Peyer's patch (tissue), 4 donors: ENCODE results near the gene CBARP. TPM values are rescaled to one million over a fixed set of nuclear protein-coding genes. Genes with fewer than 3 reads are reported as not detected.

Experiments
- DNase-seq, 3 donors: peaks; one replicate each; pipeline ENCODE4 v3.0.0-alpha.2; 2017 to 2019
- H3K27ac ChIP-seq, 4 donors: fragments of 200-600 bp; sonication (generic); one replicate each; pipeline ENCODE4 v1.5.1; 2016 to 2019
- H3K27me3 ChIP-seq, 2 donors: fragments of 200-600 bp; sonication (generic); one replicate each; pipeline ENCODE4 v1.5.1; 2019
- H3K36me3 ChIP-seq, 3 donors: fragments of 200-600 bp; sonication (generic); one replicate each; pipeline ENCODE4 v1.5.1; 2016 to 2019
- H3K4me1 ChIP-seq, 4 donors: fragments of 200-600 bp; sonication (generic); one replicate each; pipeline ENCODE4 v1.5.1; 2016 to 2019
- H3K4me3 ChIP-seq, 4 donors: fragments of 200-600 bp; sonication (generic); 1 replicate in 3 of 4; 2 replicates in 1 of 4; pipeline ENCODE4 v1.5.1; 2016 to 2019; ENCODE audit warnings: mild to moderate bottlenecking in 1 of 4
- H3K9me3 ChIP-seq, 4 donors: fragments of 200-600 bp; sonication (generic); one replicate each; pipeline ENCODE4 v1.5.1; 2016 to 2019; ENCODE audit warnings: mild to moderate bottlenecking in 1 of 4
- POLR2A ChIP-seq, 2 donors: fragments of 450-650 bp; IDR thresholded peaks; one replicate each; pipeline ENCODE4 v1.5.1; 2017; ENCODE audit warnings: antibody characterized with exemption in 2 of 2, mild to moderate bottlenecking in 2 of 2, moderate library complexity in 2 of 2
- total RNA-seq, 4 donors: library from RNA; depleted of rRNA; stranded (reverse); fragments of >200 nt; gene quantifications; one replicate each; pipeline ENCODE4 v1.1.0, GENCODE V29; 2016
- TF ChIP-seq, protein P1 (sequence below), 6 experiments: fragments of 450-650 bp in 4 of 6; fragments of 200-600 bp in 2 of 6; sonication (generic) in 1 of 6; IDR thresholded peaks; one replicate each; pipeline ENCODE4 v1.5.1; 2017 to 2019; ENCODE audit warnings: antibody characterized with exemption in 6 of 6, mild to moderate bottlenecking in 3 of 6, moderate library complexity in 1 of 6

Gene CBARP
- total RNA-seq, 4 donors from 2014 or later: 1.9 TPM; not detected in 3

DNA sequence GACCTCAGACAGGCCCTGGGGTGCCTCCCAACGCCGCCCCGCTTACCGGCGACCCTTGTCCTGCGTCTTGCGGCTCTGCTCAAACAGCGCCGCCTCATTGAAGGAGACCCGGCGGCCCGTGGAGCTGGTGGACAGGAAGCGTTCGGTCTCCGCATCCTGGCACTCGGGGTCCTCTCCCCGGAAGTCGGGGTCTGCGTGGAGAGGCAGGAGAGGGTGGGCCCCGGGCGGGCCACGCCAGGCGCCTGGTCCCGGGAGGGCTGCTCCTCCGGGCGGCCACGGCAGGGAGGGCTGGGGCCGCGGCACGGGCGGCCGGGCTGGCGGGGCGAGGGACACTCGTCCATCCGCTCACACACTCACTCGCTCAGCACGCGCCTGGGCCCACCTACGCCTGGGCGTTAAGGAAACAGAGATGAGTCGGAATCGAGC lies 2.8 kb downstream of the CBARP start:
- Histone ChIP-seq H3K4me3 (no peak overlapping the region), H3K4me1 (peaks cover 0 to 53% (median 13%) of the 10 kb centered on the region in 4 donors), H3K9me3 (no peaks in the 10 kb centered on the region), H3K27me3 (peaks cover 0 to 21% of the 10 kb centered on the region in 2 donors), H3K36me3 (no peaks in the 10 kb centered on the region), H3K27ac (no peak overlapping the region)
- DNase-seq: no peak
- TF ChIP-seq, protein P1, sequence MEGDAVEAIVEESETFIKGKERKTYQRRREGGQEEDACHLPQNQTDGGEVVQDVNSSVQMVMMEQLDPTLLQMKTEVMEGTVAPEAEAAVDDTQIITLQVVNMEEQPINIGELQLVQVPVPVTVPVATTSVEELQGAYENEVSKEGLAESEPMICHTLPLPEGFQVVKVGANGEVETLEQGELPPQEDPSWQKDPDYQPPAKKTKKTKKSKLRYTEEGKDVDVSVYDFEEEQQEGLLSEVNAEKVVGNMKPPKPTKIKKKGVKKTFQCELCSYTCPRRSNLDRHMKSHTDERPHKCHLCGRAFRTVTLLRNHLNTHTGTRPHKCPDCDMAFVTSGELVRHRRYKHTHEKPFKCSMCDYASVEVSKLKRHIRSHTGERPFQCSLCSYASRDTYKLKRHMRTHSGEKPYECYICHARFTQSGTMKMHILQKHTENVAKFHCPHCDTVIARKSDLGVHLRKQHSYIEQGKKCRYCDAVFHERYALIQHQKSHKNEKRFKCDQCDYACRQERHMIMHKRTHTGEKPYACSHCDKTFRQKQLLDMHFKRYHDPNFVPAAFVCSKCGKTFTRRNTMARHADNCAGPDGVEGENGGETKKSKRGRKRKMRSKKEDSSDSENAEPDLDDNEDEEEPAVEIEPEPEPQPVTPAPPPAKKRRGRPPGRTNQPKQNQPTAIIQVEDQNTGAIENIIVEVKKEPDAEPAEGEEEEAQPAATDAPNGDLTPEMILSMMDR (IDR thresholded peaks at IDR 0.05): no peak
- no peak for TF ChIP-seq POLR2A (IDR thresholded peaks at IDR 0.05)

DNA sequence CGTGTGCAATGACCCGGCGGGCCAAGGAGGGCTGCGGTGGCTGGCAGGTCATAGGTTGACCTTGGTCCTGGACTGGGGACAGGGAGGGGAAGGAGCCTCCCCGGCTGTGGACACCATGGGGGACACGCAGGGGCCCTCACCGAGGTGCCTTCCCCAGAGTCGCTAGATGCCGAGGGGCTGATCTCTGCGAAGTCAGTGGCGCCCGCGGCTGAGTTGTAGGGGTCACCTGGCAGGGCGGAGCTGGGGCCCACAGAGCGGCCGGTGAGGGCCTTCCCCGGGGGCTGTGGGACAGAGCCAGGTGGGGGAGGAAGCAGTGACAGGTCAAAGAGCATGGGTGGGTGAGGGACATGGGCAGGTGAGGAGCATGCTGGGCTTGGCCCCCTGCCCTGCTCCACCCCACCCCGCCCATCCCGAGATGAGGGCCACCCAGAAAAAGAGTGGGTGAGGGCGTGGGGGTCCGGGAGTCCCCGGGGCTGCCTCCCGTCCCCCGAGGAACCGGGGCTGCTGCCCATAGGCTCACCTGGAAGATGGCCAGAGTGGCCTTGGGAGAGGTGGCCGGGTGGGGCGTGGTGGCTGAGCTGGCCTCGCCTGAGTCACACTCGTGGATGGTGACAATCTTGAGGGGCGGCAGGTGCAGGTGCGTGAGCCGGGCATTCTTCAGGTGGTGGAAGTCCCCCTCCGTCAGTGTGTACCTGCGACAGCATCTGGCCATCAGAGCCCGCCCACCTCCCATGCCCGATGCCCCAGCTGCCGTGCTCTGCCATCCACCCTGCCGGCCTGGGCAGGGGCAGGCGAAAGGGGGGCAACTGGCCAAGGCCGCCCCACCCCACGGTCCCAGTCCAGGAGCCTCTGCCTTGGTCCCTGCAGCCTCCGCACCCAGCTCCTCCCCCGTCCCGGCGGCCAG lies 3.5 kb downstream of the CBARP start:
- Histone ChIP-seq H3K27me3 (peaks cover 0 to 21% of the 10 kb centered on the region in 2 donors), H3K9me3 (no peaks in the 10 kb centered on the region), H3K4me1 (peaks cover 0 to 48% (median 12%) of the 10 kb centered on the region in 4 donors), H3K27ac (no peak overlapping the region), H3K4me3 (no peak overlapping the region), H3K36me3 (no peaks in the 10 kb centered on the region)
- TF ChIP-seq, protein P1 (IDR thresholded peaks at IDR 0.05): no peak
- peak in 1 of 3 donors; percentile 67 for DNase-seq

DNA sequence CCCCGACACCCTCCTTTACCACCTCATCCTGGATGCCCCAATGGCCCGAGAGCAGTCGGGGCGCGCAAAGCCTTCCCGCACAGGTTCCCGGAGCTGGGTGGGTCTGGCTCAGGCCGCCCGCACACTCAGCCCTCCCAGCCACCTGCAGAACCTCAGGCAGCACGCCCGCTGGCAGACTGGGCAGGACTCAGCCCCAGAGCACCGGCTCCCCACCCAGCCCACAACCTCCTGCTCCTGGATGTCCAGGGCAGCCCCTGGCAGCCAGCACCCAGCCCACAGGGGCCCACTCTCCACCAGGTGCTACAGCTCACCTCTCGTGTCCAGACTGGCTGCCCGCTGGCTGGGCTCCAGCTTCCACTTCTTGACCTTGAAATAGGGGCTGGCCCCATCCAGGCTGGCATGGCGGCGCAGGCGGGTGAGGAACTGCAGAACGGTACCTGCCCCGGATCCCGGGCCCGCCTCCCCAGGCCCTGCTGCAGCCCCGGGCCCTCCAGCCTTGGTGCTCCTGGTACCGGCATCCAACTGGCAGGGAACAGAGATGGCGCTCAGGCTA lies 4.6 kb downstream of the CBARP start:
- DNase-seq: no peak
- Histone ChIP-seq H3K36me3 (peaks cover 0 to 3% (median 0%) of the 10 kb centered on the region in 3 donors), H3K27me3 (peaks cover 0 to 21% of the 10 kb centered on the region in 2 donors), H3K27ac (peak overlapping the region in 1 of 4 donors; percentile 21), H3K4me1 (peaks cover 0 to 44% (median 10%) of the 10 kb centered on the region in 4 donors), H3K9me3 (no peaks in the 10 kb centered on the region), H3K4me3 (no peak overlapping the region)
- TF ChIP-seq POLR2A (IDR thresholded peaks at IDR 0.05): no peak
- TF ChIP-seq, protein P1 (IDR thresholded peaks at IDR 0.05): no peak

DNA sequence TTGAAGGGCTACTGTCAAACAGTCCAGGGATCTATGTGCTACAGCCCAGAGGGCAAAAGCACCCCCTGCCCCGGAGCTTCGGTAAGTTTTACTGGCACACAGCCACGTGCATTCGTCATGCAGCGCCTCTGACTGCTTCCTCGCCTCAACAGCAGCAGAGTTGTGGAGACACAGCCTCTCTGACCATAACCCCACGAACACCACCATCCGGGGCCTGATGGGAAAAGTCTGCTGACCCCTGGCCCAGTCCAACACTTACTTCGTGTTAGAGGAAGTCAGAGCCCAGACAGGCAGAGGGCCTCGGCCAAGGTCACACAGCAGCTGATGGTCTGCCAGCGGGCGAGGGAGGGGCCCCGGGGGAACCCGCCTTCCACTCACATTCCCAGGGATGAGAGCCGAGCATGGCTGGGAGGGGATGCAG lies 5.1 kb downstream of the CBARP start:
- Histone ChIP-seq H3K27me3 (peaks cover 0 to 21% of the 10 kb centered on the region in 2 donors), H3K4me1 (peaks cover 0 to 41% (median 8%) of the 10 kb centered on the region in 4 donors), H3K9me3 (no peaks in the 10 kb centered on the region), H3K27ac (peak overlapping the region in 1 of 4 donors; percentile 21), H3K36me3 (peaks cover 0 to 8% (median 0%) of the 10 kb centered on the region in 3 donors), H3K4me3 (no peak overlapping the region)
- DNase-seq: peak in 1 of 3 donors; percentile 57
- no peak for TF ChIP-seq POLR2A (IDR thresholded peaks at IDR 0.05)
- TF ChIP-seq, protein P1 (IDR thresholded peaks at IDR 0.05): no peak

DNA sequence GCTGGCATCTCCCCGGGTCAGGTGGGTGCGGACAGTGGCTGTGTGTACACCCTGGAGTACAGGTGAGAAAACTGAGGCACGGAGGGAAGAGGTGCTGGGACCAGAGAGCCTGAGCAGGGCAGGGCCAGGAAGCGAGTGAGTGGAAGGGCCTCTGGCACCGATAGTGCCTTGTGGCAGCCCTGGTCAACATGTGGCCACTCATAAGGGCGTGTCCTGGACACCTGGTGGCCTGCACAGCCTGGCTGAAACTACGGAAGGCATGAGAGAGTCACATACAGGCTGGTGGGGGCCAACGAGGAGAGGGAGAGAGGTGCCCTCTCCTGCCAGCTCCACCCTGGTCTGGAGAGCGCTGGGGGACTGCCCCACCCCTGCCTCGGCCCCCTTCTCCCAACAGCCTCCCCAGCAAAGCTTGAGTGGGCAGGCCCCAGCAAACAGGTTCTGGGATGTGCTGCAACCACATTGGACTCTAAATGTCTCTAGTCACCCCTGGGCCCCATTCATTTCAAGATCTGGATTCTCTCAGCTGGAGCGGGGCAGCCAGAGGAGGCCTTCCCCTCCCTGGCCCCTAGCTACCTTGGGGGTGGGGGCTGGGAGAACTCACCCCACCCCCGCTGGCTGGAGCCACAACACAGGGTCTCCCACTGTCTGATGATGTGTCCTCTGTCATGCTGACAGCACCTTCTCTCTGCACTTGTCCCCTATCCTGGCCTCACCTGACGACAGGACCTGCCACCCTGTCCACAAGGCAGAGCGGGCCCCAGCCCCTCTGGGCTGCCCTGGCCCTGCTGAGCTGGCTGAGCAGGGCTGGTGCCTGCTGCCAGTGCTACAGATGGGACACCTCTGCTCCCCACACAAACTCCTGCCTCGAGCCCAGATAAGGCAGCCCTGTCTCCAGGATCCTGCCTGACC lies 5.8 kb downstream of the CBARP start:
- Histone ChIP-seq H3K9me3 (no peaks in the 10 kb centered on the region), H3K27me3 (peaks cover 0 to 16% of the 10 kb centered on the region in 2 donors), H3K4me3 (no peak overlapping the region), H3K27ac (peak overlapping the region in 1 of 4 donors; percentile 21), H3K4me1 (peaks cover 0 to 35% (median 3%) of the 10 kb centered on the region in 4 donors), H3K36me3 (peaks cover 0 to 15% (median 0%) of the 10 kb centered on the region in 3 donors)
- DNase-seq: no peak
- TF ChIP-seq, protein P1 (IDR thresholded peaks at IDR 0.05): no peak
- no peak for TF ChIP-seq POLR2A (IDR thresholded peaks at IDR 0.05)
